CD4-positive, alpha-beta T cell treated with Interleukin-1 beta for 1 hour (primary cell): ENCODE measurements around the gene ATXN1.
"Not testable (repeated sequence)": the region's sequence is repeated elsewhere in the genome, so short reads cannot be mapped to it uniquely, and the experiment has no call there.

Experiments used
- DNase-seq, 2 donors: peaks; one replicate each; pipeline ENCODE4 v3.0.0-alpha.2; 2020 to 2022

ATXN1 gene

GRCh38 chr6:16559071-16559470 lies 202.2 kb downstream of the ATXN1 start:
- no peak for DNase-seq

- no peak for DNase-seq
These were observed 205.7 kb downstream of the ATXN1 start for GRCh38 chr6:16555550-16555949.

- no peak for DNase-seq
These were observed 207.7 kb downstream of the ATXN1 start for GRCh38 chr6:16553531-16553930.

- DNase-seq: no peak
These were observed 209.8 kb downstream of the ATXN1 start for GRCh38 chr6:16551466-16551865.

GRCh38 chr6:16548121-16548520 lies 213.1 kb downstream of the ATXN1 start:
- no peak for DNase-seq

GRCh38 chr6:16547587-16547986 lies 213.7 kb downstream of the ATXN1 start:
- DNase-seq: no peak

GRCh38 chr6:16546861-16547260 lies 214.4 kb downstream of the ATXN1 start:
- no peak for DNase-seq

GRCh38 chr6:16545382-16545781 lies 215.9 kb downstream of the ATXN1 start:
- no peak for DNase-seq

- DNase-seq: no peak
These were observed 216.7 kb downstream of the ATXN1 start for GRCh38 chr6:16544521-16544920.

- no peak for DNase-seq
These were observed 217.3 kb downstream of the ATXN1 start for GRCh38 chr6:16544006-16544405.

- DNase-seq: no peak
These were observed 217.7 kb downstream of the ATXN1 start for GRCh38 chr6:16543521-16543920.

- DNase-seq: no peak
These were observed 219.2 kb downstream of the ATXN1 start for GRCh38 chr6:16542070-16542469.

GRCh38 chr6:16540804-16541752 lies 220.2 kb downstream of the ATXN1 start:
- no peak for DNase-seq

GRCh38 chr6:16540383-16540782 lies 220.9 kb downstream of the ATXN1 start:
- DNase-seq: not testable (repeated sequence)

- no peak for DNase-seq
These were observed 222.0 kb downstream of the ATXN1 start for GRCh38 chr6:16539086-16539931.

- no peak for DNase-seq
These were observed 225.7 kb downstream of the ATXN1 start for GRCh38 chr6:16535564-16535963.

- no peak for DNase-seq
These were observed 227.5 kb downstream of the ATXN1 start for GRCh38 chr6:16533721-16534136.

- DNase-seq: no peak
These were observed 228.1 kb downstream of the ATXN1 start for GRCh38 chr6:16533210-16533609.

- DNase-seq: no peak
These were observed 233.6 kb downstream of the ATXN1 start for GRCh38 chr6:16527691-16528090.

- no peak for DNase-seq
These were observed 236.9 kb downstream of the ATXN1 start for GRCh38 chr6:16524380-16524707.

- DNase-seq: no peak
These were observed 237.5 kb downstream of the ATXN1 start for GRCh38 chr6:16523606-16524379.

- no peak for DNase-seq
These were observed 238.3 kb downstream of the ATXN1 start for GRCh38 chr6:16522937-16523336.

GRCh38 chr6:16521528-16521927 lies 239.7 kb downstream of the ATXN1 start:
- DNase-seq: no peak
